Spleen (tissue), 7 donors: Measurements from ENCODE around the gene PIAS4.

Source experiments
- POLR2A ChIP-seq, 3 donors: fragments of 450-650 bp; IDR thresholded peaks; one replicate each; pipeline ENCODE4 v1.5.1; 2017; ENCODE audit warnings: antibody characterized with exemption in 3 of 3, mild to moderate bottlenecking in 1 of 3
- POLR2AphosphoS5 ChIP-seq, 3 donors: sonication (generic); formaldehyde crosslinking; IDR thresholded peaks; one replicate each; pipeline ENCODE4 v1.5.1; 2017; ENCODE audit warnings: antibody characterized with exemption in 3 of 3
- TF ChIP-seq, protein P1 (sequence below), 11 experiments: fragments of 200-600 bp in 7 of 11; fragments of 450-650 bp in 4 of 11; sonication (generic) in 4 of 11; IDR thresholded peaks in 8 of 11; conservative IDR thresholded peaks in 3 of 11; 1 replicate in 7 of 11; 2 replicates in 4 of 11; pipeline versions ENCODE4 v1.4.0 to v1.8.0; 2016 to 2021; ENCODE audit warnings: antibody characterized with exemption in 11 of 11, inconsistent platforms in 4 of 11, mild to moderate bottlenecking in 1 of 11
- donor health status: DM: no; HTN: no; CAD: no; lungs with moderate emphysema.
- donor health status: DM: no; HTN: no; CAD: no.
- donor health status: DM: no; HTN: no; CAD: no.

DNA sequence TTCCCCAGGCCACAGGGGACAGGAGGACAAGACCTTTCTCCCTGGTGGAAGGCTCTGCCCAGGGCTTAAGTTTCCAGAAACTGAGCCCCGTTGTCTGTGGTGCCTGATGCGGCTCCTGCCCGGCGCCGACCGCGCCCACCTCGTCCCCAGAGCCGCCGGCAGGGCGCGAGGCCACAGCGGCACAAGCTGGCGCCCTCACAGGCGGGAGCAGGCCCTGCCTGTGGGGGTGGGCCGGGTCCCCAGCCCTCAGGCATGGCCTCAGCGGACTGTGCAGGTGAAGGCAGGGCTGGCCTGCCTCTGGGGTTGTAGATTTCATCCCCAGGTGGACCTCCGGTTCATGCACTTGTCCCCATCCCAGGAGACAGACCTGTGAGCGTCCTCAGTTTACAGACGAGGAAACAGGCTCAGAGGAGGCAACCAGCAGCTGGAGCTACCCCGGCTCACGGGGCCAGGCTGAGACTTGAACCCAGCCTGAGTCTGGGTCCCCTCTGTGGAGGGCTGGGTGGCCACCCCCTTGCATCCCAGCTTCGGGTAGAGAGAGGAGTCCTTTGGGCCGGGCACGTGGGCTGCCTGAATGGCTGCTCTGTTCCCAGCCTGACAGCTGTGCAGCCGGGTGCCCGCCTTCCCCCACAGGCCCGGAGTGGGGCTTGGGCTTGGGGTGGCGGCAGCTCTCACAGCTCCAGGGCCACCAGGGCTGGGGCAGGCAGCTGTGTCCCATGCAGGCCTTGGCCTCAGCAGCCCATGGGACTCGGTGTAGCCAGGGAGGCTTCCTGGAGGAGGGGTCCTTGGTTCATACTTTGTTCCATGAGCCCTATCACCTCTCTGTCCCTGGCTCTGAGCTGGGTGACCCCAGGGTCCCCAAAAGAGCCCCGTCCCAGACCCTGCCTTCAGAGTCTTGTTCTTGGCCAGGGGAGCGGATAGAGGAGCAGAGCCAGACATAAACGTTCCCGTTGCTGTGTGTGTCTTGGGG lies 26.8 kb downstream of the PIAS4 start:
- TF ChIP-seq, protein P1, sequence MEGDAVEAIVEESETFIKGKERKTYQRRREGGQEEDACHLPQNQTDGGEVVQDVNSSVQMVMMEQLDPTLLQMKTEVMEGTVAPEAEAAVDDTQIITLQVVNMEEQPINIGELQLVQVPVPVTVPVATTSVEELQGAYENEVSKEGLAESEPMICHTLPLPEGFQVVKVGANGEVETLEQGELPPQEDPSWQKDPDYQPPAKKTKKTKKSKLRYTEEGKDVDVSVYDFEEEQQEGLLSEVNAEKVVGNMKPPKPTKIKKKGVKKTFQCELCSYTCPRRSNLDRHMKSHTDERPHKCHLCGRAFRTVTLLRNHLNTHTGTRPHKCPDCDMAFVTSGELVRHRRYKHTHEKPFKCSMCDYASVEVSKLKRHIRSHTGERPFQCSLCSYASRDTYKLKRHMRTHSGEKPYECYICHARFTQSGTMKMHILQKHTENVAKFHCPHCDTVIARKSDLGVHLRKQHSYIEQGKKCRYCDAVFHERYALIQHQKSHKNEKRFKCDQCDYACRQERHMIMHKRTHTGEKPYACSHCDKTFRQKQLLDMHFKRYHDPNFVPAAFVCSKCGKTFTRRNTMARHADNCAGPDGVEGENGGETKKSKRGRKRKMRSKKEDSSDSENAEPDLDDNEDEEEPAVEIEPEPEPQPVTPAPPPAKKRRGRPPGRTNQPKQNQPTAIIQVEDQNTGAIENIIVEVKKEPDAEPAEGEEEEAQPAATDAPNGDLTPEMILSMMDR (IDR thresholded peaks at IDR 0.05 in 8 of 11, conservative IDR thresholded peaks at IDR 0.05 in 3 of 11): no peak
- TF ChIP-seq POLR2AphosphoS5 (IDR thresholded peaks at IDR 0.05) (peak in 1 of 3 donors; percentile 44), POLR2A (IDR thresholded peaks at IDR 0.05) (no peak)
